Breast epithelium (tissue), 4 donors: ENCODE data around the gene DAB1. TPM values are rescaled to one million over a fixed set of nuclear protein-coding genes. Genes with fewer than 3 reads are reported as not detected.

ENCODE experiments used
- DNase-seq, 2 donors: peaks; one replicate each; pipeline ENCODE4 v3.0.0-alpha.2; 2019; ENCODE audit warnings: low spot score in 2 of 2
- H3K27ac ChIP-seq, 2 donors: fragments of 200-600 bp; sonication (generic) in 1 of 2; one replicate each; pipeline ENCODE4 v1.5.1; 2016 to 2019; ENCODE audit warnings: mild to moderate bottlenecking in 1 of 2
- H3K27me3 ChIP-seq, 2 donors: fragments of 200-600 bp; sonication (generic) in 1 of 2; one replicate each; pipeline versions ENCODE4 v1.5.1 to v1.6.0; 2017 to 2019; ENCODE audit warnings: control low read depth in 1 of 2, mild to moderate bottlenecking in 1 of 2
- H3K36me3 ChIP-seq: fragments of 200-600 bp; one replicate; pipeline ENCODE4 v1.5.1; 2019
- H3K4me1 ChIP-seq, 2 donors: fragments of 200-600 bp; sonication (generic); one replicate each; pipeline ENCODE4 v1.5.1; 2016 to 2019; ENCODE audit warnings: control low read depth in 1 of 2
- H3K4me3 ChIP-seq, 3 donors: fragments of 200-600 bp; sonication (generic); 1 replicate in 2 of 3; 2 replicates in 1 of 3; pipeline ENCODE4 v1.5.1; 2016 to 2019; ENCODE audit warnings: mild to moderate bottlenecking in 3 of 3, moderate library complexity in 2 of 3
- H3K9me3 ChIP-seq, 2 donors: fragments of 200-600 bp; sonication (generic) in 1 of 2; one replicate each; pipeline ENCODE4 v1.5.1; 2016 to 2019; ENCODE audit warnings: control low read depth in 1 of 2
- CTCF ChIP-seq, 3 donors: fragments of 450-650 bp; IDR thresholded peaks; one replicate each; pipeline ENCODE4 v1.5.1; 2016 to 2017; ENCODE audit warnings: antibody characterized with exemption in 3 of 3, mild to moderate bottlenecking in 3 of 3, moderate library complexity in 3 of 3
- POLR2A ChIP-seq: fragments of 450-650 bp; IDR thresholded peaks from one replicate; pipeline ENCODE4 v1.6.1; 2016; ENCODE audit warnings: antibody characterized with exemption, mild to moderate bottlenecking, moderate library complexity
- POLR2AphosphoS5 ChIP-seq, 3 donors: sonication (generic); formaldehyde crosslinking; IDR thresholded peaks; one replicate each; pipeline ENCODE4 v1.6.1; 2017; ENCODE audit warnings: antibody characterized with exemption in 3 of 3
- intact Hi-C: fragments of 100-400 bp; cut with DNase I; formaldehyde crosslinking; loops from one replicate; pipeline ENCODE4 v1.15.1; 2023; ENCODE audit warnings: low total_unique reads
- total RNA-seq, 3 donors: library from RNA; depleted of rRNA; stranded (reverse); fragments of >200 nt; gene quantifications; one replicate each; pipeline ENCODE4 v1.1.0, GENCODE V29; 2016

The DAB1 gene
- total RNA-seq, 3 donors from 2014 or later: 0.48 to 0.66 (median 0.59) TPM

GRCh38 chr1:57060451-57060850 is 363.4 kb downstream of the DAB1 start:
- H3K9me3 ChIP-seq: no peaks in the 10 kb centered on the region
- TF ChIP-seq POLR2A (no peak), CTCF (IDR thresholded peaks at IDR 0.05) (no peak), POLR2AphosphoS5 (IDR thresholded peaks at IDR 0.05) (no peak)
- H3K4me1 ChIP-seq: no peaks in the 10 kb centered on the region
- no peak for DNase-seq
- no peaks in the 10 kb centered on the region for H3K36me3 ChIP-seq
- no peak overlapping the region for H3K27ac ChIP-seq
- intact Hi-C loops: no loop called here
- H3K4me3 ChIP-seq: no peak overlapping the region
- H3K27me3 ChIP-seq: no peaks in the 10 kb centered on the region

- no peaks in the 10 kb centered on the region for H3K36me3 ChIP-seq
- intact Hi-C loops: no loop called here
- H3K27ac ChIP-seq: no peak overlapping the region
- no peaks in the 10 kb centered on the region for H3K27me3 ChIP-seq
- no peak for DNase-seq
- no peaks in the 10 kb centered on the region for H3K4me1 ChIP-seq
- TF ChIP-seq POLR2A (no peak), CTCF (IDR thresholded peaks at IDR 0.05) (no peak), POLR2AphosphoS5 (IDR thresholded peaks at IDR 0.05) (no peak)
- H3K9me3 ChIP-seq: no peaks in the 10 kb centered on the region
- no peak overlapping the region for H3K4me3 ChIP-seq
Measured at GRCh38 chr1:57058652-57059501, 365.0 kb downstream of the DAB1 start.

GRCh38 chr1:57048856-57049255 is 375.0 kb downstream of the DAB1 start:
- H3K27me3 ChIP-seq: no peaks in the 10 kb centered on the region
- TF ChIP-seq POLR2AphosphoS5 (IDR thresholded peaks at IDR 0.05) (no peak), POLR2A (no peak), CTCF (IDR thresholded peaks at IDR 0.05) (no peak)
- H3K4me3 ChIP-seq: no peak overlapping the region
- no peak for DNase-seq
- H3K4me1 ChIP-seq: no peaks in the 10 kb centered on the region
- no peaks in the 10 kb centered on the region for H3K9me3 ChIP-seq
- H3K36me3 ChIP-seq: no peaks in the 10 kb centered on the region
- intact Hi-C loops: no loop called here
- no peak overlapping the region for H3K27ac ChIP-seq

DNA sequence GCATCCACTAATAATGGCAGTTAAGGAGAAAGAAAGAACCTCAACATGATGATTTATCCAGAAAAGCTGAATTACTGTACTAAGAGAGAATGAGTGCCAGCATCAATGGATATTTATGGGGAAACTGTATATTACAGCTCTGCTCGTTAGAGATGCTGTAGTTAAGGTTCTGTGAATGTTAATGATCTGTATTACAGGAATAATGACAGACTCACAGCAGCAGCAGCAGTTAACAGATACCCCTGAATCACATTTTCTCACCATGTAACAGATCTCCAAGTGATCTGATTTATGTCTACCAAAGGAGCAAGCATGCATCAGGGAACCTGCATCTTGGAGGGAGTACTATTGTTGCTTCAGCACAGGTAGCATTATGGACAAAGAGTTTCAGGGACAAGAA is 377.4 kb downstream of the DAB1 start:
- H3K36me3 ChIP-seq: no peaks in the 10 kb centered on the region
- no peaks in the 10 kb centered on the region for H3K4me1 ChIP-seq
- no peak overlapping the region for H3K27ac ChIP-seq
- intact Hi-C loops: no loop called here
- H3K27me3 ChIP-seq: no peaks in the 10 kb centered on the region
- DNase-seq: no peak
- no peaks in the 10 kb centered on the region for H3K9me3 ChIP-seq
- TF ChIP-seq CTCF (IDR thresholded peaks at IDR 0.05): no peak
- TF ChIP-seq POLR2AphosphoS5 (IDR thresholded peaks at IDR 0.05): no peak
- no peak for TF ChIP-seq POLR2A
- H3K4me3 ChIP-seq: no peak overlapping the region

GRCh38 chr1:57041901-57042300 is 382.0 kb downstream of the DAB1 start:
- no peak overlapping the region for H3K27ac ChIP-seq
- H3K4me3 ChIP-seq: no peak overlapping the region
- DNase-seq: no peak
- no peaks in the 10 kb centered on the region for H3K9me3 ChIP-seq
- H3K36me3 ChIP-seq: no peaks in the 10 kb centered on the region
- H3K27me3 ChIP-seq: no peaks in the 10 kb centered on the region
- H3K4me1 ChIP-seq: no peaks in the 10 kb centered on the region
- TF ChIP-seq POLR2AphosphoS5 (IDR thresholded peaks at IDR 0.05) (no peak), CTCF (IDR thresholded peaks at IDR 0.05) (no peak), POLR2A (no peak)
- intact Hi-C loops: no loop called here
